Prostate gland (tissue), 2 donors: Measurements from ENCODE around the gene BCL2L14.

ENCODE experiments used
- POLR2A ChIP-seq: fragments of 450-650 bp; IDR thresholded peaks from one replicate; pipeline ENCODE4 v1.6.1; 2016; ENCODE audit warnings: antibody characterized with exemption, mild to moderate bottlenecking
- POLR2AphosphoS5 ChIP-seq: sonication (generic); formaldehyde crosslinking; IDR thresholded peaks from one replicate; pipeline ENCODE4 v1.6.1; 2017; ENCODE audit warnings: antibody characterized with exemption
- TF ChIP-seq, protein P1 (sequence below), 4 experiments: fragments of 200-600 bp in 2 of 4; fragments of 450-650 bp in 2 of 4; sonication (generic) in 2 of 4; IDR thresholded peaks; 1 replicate in 3 of 4; 2 replicates in 1 of 4; pipeline ENCODE4 v1.5.1; 2016 to 2019; ENCODE audit warnings: antibody characterized with exemption in 4 of 4, mild to moderate bottlenecking in 2 of 4, moderate library complexity in 2 of 4

DNA sequence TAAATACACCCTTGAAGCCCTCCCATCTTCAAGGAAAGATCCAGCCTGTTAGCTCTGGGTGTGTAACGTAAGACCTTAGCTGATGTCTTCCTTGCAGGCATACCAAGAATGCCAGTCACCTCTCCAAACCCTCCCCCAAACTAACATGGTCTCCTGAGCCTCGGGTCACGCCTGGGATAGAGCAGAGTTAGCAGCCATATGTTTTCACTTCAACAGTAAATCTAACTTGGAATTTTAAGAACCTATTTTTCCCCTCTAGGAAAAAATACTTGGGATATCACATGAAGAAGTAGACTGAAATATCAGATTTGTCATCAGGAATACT is 27.9 kb downstream of the BCL2L14 start:
- TF ChIP-seq, protein P1, sequence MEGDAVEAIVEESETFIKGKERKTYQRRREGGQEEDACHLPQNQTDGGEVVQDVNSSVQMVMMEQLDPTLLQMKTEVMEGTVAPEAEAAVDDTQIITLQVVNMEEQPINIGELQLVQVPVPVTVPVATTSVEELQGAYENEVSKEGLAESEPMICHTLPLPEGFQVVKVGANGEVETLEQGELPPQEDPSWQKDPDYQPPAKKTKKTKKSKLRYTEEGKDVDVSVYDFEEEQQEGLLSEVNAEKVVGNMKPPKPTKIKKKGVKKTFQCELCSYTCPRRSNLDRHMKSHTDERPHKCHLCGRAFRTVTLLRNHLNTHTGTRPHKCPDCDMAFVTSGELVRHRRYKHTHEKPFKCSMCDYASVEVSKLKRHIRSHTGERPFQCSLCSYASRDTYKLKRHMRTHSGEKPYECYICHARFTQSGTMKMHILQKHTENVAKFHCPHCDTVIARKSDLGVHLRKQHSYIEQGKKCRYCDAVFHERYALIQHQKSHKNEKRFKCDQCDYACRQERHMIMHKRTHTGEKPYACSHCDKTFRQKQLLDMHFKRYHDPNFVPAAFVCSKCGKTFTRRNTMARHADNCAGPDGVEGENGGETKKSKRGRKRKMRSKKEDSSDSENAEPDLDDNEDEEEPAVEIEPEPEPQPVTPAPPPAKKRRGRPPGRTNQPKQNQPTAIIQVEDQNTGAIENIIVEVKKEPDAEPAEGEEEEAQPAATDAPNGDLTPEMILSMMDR (IDR thresholded peaks at IDR 0.05) = no peak
- TF ChIP-seq POLR2A (no peak), POLR2AphosphoS5 (no peak)
